Endothelial cell of umbilical vein (primary cell): ENCODE data around the gene NEK2. TPM values are rescaled to one million over a fixed set of nuclear protein-coding genes. Genes with fewer than 3 reads are reported as not detected.

Experiments
- BruUV-seq: library from RNA; stranded (reverse); fragments of 400-500 nt; replicated peaks from 2 replicates; lab custom pipeline; 2021; lab: Mats Ljungman, UMichigan
- CTCF ChIA-PET: fragments of 300-600, 350-600 bp; sonication (Branson Sonifier 250); formaldehyde crosslinking; loops from one replicate; lab custom pipeline; 2021; ENCODE audit warnings: antibody characterized with exemption, inconsistent platforms; lab: Charles Lee
- POLR2A ChIA-PET: fragments of 300-600, 350-600 bp; sonication (Branson Sonifier 250); formaldehyde crosslinking; loops from one replicate; lab custom pipeline; 2021; ENCODE audit warnings: antibody characterized with exemption, inconsistent platforms; lab: Charles Lee
- DNase-seq: peaks from one replicate; pipeline ENCODE4 v3.0.0-alpha.2; 2011; ENCODE audit warnings: low read depth, low spot score
- FAIRE-seq: peaks from 2 replicates; lab custom pipeline; 2011; peaks lifted over from hg19 to GRCh38; lab: Jason Lieb, UNC
- H2AFZ ChIP-seq: 2 replicates; pipeline ENCODE4 v1.6.0; 2012; ENCODE audit warnings: low read depth, low read length, control low read depth, inconsistent platforms
- H3K27ac ChIP-seq: 2 replicates; pipeline ENCODE4 v1.5.1; 2011; ENCODE audit warnings: low read depth, mild to moderate bottlenecking, control low read depth, low read length, moderate library complexity; ENCODE audit not compliant: insufficient read depth
- H3K27me3 ChIP-seq, 2 experiments: 2 replicates each; pipeline versions ENCODE4 v1.6.0 to v1.6.1; 2011; ENCODE audit warnings: low read length in 2 of 2, mixed read lengths in 1 of 2; ENCODE audit not compliant: control insufficient read depth in 2 of 2, insufficient read depth in 2 of 2
- H3K36me3 ChIP-seq, 2 experiments: 2 replicates in 1 of 2; 3 replicates in 1 of 2; pipeline ENCODE4 v1.5.1; 2011; ENCODE audit warnings: low read length in 2 of 2, mild to moderate bottlenecking in 1 of 2, moderate library complexity in 1 of 2; ENCODE audit not compliant: control insufficient read depth in 2 of 2, insufficient read depth in 2 of 2; ENCODE audit errors: extremely low read depth in 1 of 2
- H3K4me1 ChIP-seq: 3 replicates; pipeline ENCODE4 v1.5.1; 2011; ENCODE audit warnings: mild to moderate bottlenecking, low read length; ENCODE audit not compliant: control insufficient read depth, insufficient read depth; ENCODE audit errors: extremely low read depth
- H3K4me2 ChIP-seq: 2 replicates; pipeline ENCODE4 v1.6.1; 2011; ENCODE audit warnings: low read length, control low read depth, mixed read lengths; ENCODE audit not compliant: insufficient read depth
- H3K4me3 ChIP-seq, 3 experiments: fragments of 200-600 bp in 1 of 3; sonication (generic), shearing (Covaris generic) in 1 of 3; replicated peaks in 1 of 3; 2 replicates each; pipeline ENCODE4 v1.5.1; 2011 to 2016; ENCODE audit warnings: control low read depth in 3 of 3, low read length in 3 of 3, mild to moderate bottlenecking in 2 of 3, inconsistent platforms in 1 of 3, low read depth in 1 of 3, moderate library complexity in 1 of 3; ENCODE audit not compliant: insufficient read depth in 1 of 3
- H3K79me2 ChIP-seq: 2 replicates; pipeline ENCODE4 v1.6.0; 2012; ENCODE audit warnings: low read length, inconsistent platforms; ENCODE audit not compliant: control insufficient read depth, insufficient read depth
- H3K9ac ChIP-seq: replicated peaks from 2 replicates; pipeline ENCODE3; 2011; ENCODE audit warnings: low read length, control low read depth; ENCODE audit not compliant: insufficient read depth; ENCODE audit errors: extremely low read depth
- H3K9me1 ChIP-seq: replicated peaks from 3 replicates; pipeline ENCODE4 v1.6.0; 2011; ENCODE audit warnings: mild to moderate bottlenecking, low read length; ENCODE audit not compliant: control insufficient read depth, insufficient read depth; ENCODE audit errors: extremely low read depth
- H3K9me3 ChIP-seq: replicated peaks from 2 replicates; pipeline ENCODE4 v1.5.1; 2012; ENCODE audit warnings: low read length, inconsistent platforms; ENCODE audit not compliant: control insufficient read depth, insufficient read depth
- H4K20me1 ChIP-seq: replicated peaks from 2 replicates; pipeline ENCODE3; 2011; ENCODE audit warnings: mild to moderate bottlenecking, low read length; ENCODE audit not compliant: control insufficient read depth, insufficient read depth; ENCODE audit errors: extremely low read depth
- CTCF ChIP-seq, 2 donors: IDR thresholded peaks; 1 replicate in 1 of 2; 2 replicates in 1 of 2; pipeline ENCODE4 v1.5.1; 2011; ENCODE audit warnings: low read length in 2 of 2, mild to moderate bottlenecking in 2 of 2, moderate library complexity in 2 of 2, control low read depth in 1 of 2, inconsistent platforms in 1 of 2, low read depth in 1 of 2; ENCODE audit not compliant: insufficient read depth in 1 of 2; ENCODE audit errors: extremely low read depth in 1 of 2
- EZH2 ChIP-seq: IDR thresholded peaks from 2 replicates; pipeline ENCODE4 v1.6.1; 2012; ENCODE audit warnings: borderline replicate concordance, low read depth, mild to moderate bottlenecking, moderate library complexity, low read length, inconsistent platforms; ENCODE audit not compliant: severe bottlenecking
- FOS ChIP-seq: IDR thresholded peaks from 2 replicates; pipeline ENCODE4 v1.6.1; 2011; ENCODE audit warnings: mild to moderate bottlenecking, low read length, moderate library complexity, borderline replicate concordance; ENCODE audit not compliant: insufficient read depth
- JUN ChIP-seq: IDR thresholded peaks from 2 replicates; pipeline ENCODE4 v1.6.1; 2011; ENCODE audit warnings: borderline replicate concordance, low read depth; ENCODE audit not compliant: insufficient read length, insufficient read depth
- MAX ChIP-seq: IDR thresholded peaks from 2 replicates; pipeline ENCODE4 v1.6.1; 2011; ENCODE audit not compliant: insufficient read depth, insufficient read length
- MYC ChIP-seq: IDR thresholded peaks from one replicate; pipeline ENCODE4 v1.6.1; 2011; ENCODE audit warnings: mild to moderate bottlenecking, low read depth, low read length
- POLR2AphosphoS5 ChIP-seq: IDR thresholded peaks from 2 replicates; pipeline ENCODE4 v1.6.1; 2012; ENCODE audit warnings: low read depth, mild to moderate bottlenecking, control low read depth, low read length, moderate library complexity; ENCODE audit not compliant: insufficient read depth
- dilution Hi-C: fragments of 300-500 bp; cut with MboI; formaldehyde crosslinking; loops from one replicate; pipeline ENCODE4 v1.15.0; 2019; ENCODE audit warnings: low sequenced_read_pairs; ENCODE audit not compliant: extremely low pct_ligation_motif_present
- intact Hi-C: fragments of 100-400 bp; cut with micrococcal nuclease; formaldehyde crosslinking; loops from one replicate; pipeline ENCODE4 v1.10.0; 2022
- polyA plus RNA-seq, 4 experiments: library from polyadenylated mRNA; depleted of rRNA in 3 of 4; stranded (reverse) in 3 of 4; unstranded in 1 of 4; fragments of >200 nt; gene quantifications; 2 replicates each; pipeline versions ENCODE4 v1.2.1 to v1.2.3, GENCODE V29; 2011 to 2012; ENCODE audit warnings: missing spikeins in 1 of 4
- total RNA-seq: library from RNA; stranded (reverse); gene quantifications from 2 replicates; pipeline ENCODE4 v1.2.3, GENCODE V29; 2021

NEK2 gene
- total and polyA plus RNA-seq, 2 donors (not counting 3 experiments of a cell fraction or from before 2014, with no cell fraction given), result 6.6 to 19.0 TPM

- dilution Hi-C loops (no loop called here), intact Hi-C loops (loop anchor here (1.0 to 5.0 kb wide), 2 partner anchors 14 to 521 kb away; partner anchors contain the start of gene KCNH1)
- Histone ChIP-seq H3K9me3 (no peaks in the 10 kb centered on the region), H3K36me3 (no peaks in the 10 kb centered on the region), H3K4me3 (no peak overlapping the region), H2AFZ (no peak overlapping the region), H4K20me1 (no peaks in the 10 kb centered on the region), H3K79me2 (no peaks in the 10 kb centered on the region), H3K4me2 (peak overlapping the region; percentile 61), H3K9me1 (no peaks in the 10 kb centered on the region), H3K9ac (peak overlapping the region; percentile 53), H3K4me1 (peaks cover 34% of the 10 kb centered on the region), H3K27me3 (no peaks in the 10 kb centered on the region), H3K27ac (peak overlapping the region; percentile 80)
- TF ChIP-seq EZH2 (no peak), MAX (no peak), MYC (no peak), POLR2AphosphoS5 (no peak), FOS (no peak), CTCF (IDR thresholded peaks at IDR 0.05; ENCODE audit: extremely low read depth in 1 of 2, insufficient read depth in 1 of 2, low read depth in 1 of 2, low read length in 2 of 2) (no peak), JUN (no peak)
- peak; percentile 74 for FAIRE-seq
- ChIA-PET CTCF (interaction anchor here (1.1 to 6.9 kb wide), 14 partner anchors 10 to 330 kb away, joined by 3 to 84 read pairs (median 12); partner anchors contain the start of gene SLC30A1), POLR2A (interaction anchor here (0.6 to 1.5 kb wide), 2 partner anchors 13 to 347 kb away, joined by 3 to 4 read pairs; no protein-coding TSS in a partner anchor)
- BruUV-seq, result no TSS peak
- no peak for DNase-seq
Measured at GRCh38 chr1:211653293-211653692, 22.1 kb downstream of the NEK2 start.
